Common myeloid progenitor, CD34-positive (primary cell): ENCODE results near the gene INPPL1.

Source experiments
- CTCF ChIA-PET: fragments of 350-600 bp; sonication (Branson Sonifier 250); formaldehyde crosslinking; loops from one replicate; lab custom pipeline; 2021; ENCODE audit warnings: antibody characterized with exemption; lab: Charles Lee
- POLR2A ChIA-PET: fragments of 350-600 bp; sonication (Branson Sonifier 250); formaldehyde crosslinking; loops from one replicate; lab custom pipeline; 2021; ENCODE audit warnings: antibody characterized with exemption; lab: Charles Lee
- DNase-seq, 3 donors: peaks; one replicate each; pipeline versions ENCODE4 v3.0.0 to v3.0.0-alpha.2; 2013
- H3K27ac ChIP-seq, 2 experiments: 1 replicate in 1 of 2; 2 replicates in 1 of 2; pipeline ENCODE4 v1.7.0; 2013; ENCODE audit warnings: inconsistent platforms in 2 of 2, low read length in 2 of 2, mild to moderate bottlenecking in 2 of 2, low read depth in 1 of 2, moderate library complexity in 1 of 2; ENCODE audit not compliant: severe bottlenecking in 2 of 2, insufficient read depth in 1 of 2, poor library complexity in 1 of 2
- H3K27me3 ChIP-seq, 5 experiments: replicated peaks in 2 of 5; 1 replicate in 3 of 5; 2 replicates in 2 of 5; pipeline versions ENCODE4 v1.6.1 to v1.7.0; 2013; ENCODE audit warnings: low read length in 4 of 5, mild to moderate bottlenecking in 2 of 5, moderate library complexity in 2 of 5, inconsistent platforms in 1 of 5; ENCODE audit not compliant: insufficient read depth in 5 of 5, control insufficient read depth in 4 of 5
- H3K36me3 ChIP-seq, 4 experiments: 1 replicate in 2 of 4; 2 replicates in 2 of 4; pipeline versions ENCODE4 v1.6.1 to v1.7.0; 2013; ENCODE audit warnings: low read length in 3 of 4, control low read depth in 1 of 4, mild to moderate bottlenecking in 1 of 4; ENCODE audit not compliant: control insufficient read depth in 4 of 4, insufficient read depth in 4 of 4
- H3K4me1 ChIP-seq, 4 experiments: 1 replicate in 3 of 4; 2 replicates in 1 of 4; pipeline versions ENCODE4 v1.6.1 to v1.7.1; 2013; ENCODE audit warnings: low read length in 3 of 4, mild to moderate bottlenecking in 3 of 4, control low read depth in 1 of 4, inconsistent platforms in 1 of 4, moderate library complexity in 1 of 4; ENCODE audit not compliant: control insufficient read depth in 4 of 4, insufficient read depth in 4 of 4; ENCODE audit errors: control extremely low read depth in 1 of 4
- H3K4me3 ChIP-seq, 7 experiments: 1 replicate in 4 of 7; 2 replicates in 3 of 7; pipeline versions ENCODE4 v1.5.1 to v1.7.0; 2013; ENCODE audit warnings: mild to moderate bottlenecking in 7 of 7, low read length in 6 of 7, moderate library complexity in 6 of 7, inconsistent platforms in 2 of 7, low read depth in 2 of 7, control low read depth in 1 of 7; ENCODE audit not compliant: insufficient read depth in 4 of 7, control insufficient read depth in 1 of 7; ENCODE audit errors: extremely low read depth in 1 of 7
- H3K9me3 ChIP-seq, 5 experiments: 1 replicate in 4 of 5; 2 replicates in 1 of 5; pipeline versions ENCODE4 v1.6.1 to v1.7.1; 2013; ENCODE audit warnings: low read length in 4 of 5, mild to moderate bottlenecking in 2 of 5, inconsistent platforms in 1 of 5, low read depth in 1 of 5, moderate library complexity in 1 of 5; ENCODE audit not compliant: control insufficient read depth in 4 of 5, insufficient read depth in 2 of 5; ENCODE audit errors: control extremely low read depth in 1 of 5
- WGBS: methylation state at CpG from one replicate; pipeline ENCODE4 v1.1.5; 2013; ENCODE audit not compliant: insufficient coverage; 5-methylcytosine and 5-hydroxymethylcytosine counted together

The INPPL1 gene

GRCh38 chr11:72217841-72218240, 6.7 kb upstream of the INPPL1 start:
- CTCF ChIA-PET, result interaction anchor here (1.1 to 2.2 kb wide), 3 partner anchors 11 to 34 kb away, joined by 3 to 9 read pairs (median 5); no protein-coding TSS in a partner anchor
- no peak overlapping the region for H3K27ac ChIP-seq
- no peaks in the 10 kb centered on the region for H3K27me3 ChIP-seq
- no peaks in the 10 kb centered on the region for H3K36me3 ChIP-seq
- H3K4me3 ChIP-seq, result peak overlapping the region in 1 of 7 experiments; percentile 53
- peak in 2 of 3 donors; percentile 59 to 64 for DNase-seq
- H3K4me1 ChIP-seq, result peaks cover 16 to 42% (median 36%) of the 10 kb centered on the region in 4 experiments
- WGBS, result 0% methylated on average over 2 of the region's 2 CpGs
- H3K9me3 ChIP-seq, result no peaks in the 10 kb centered on the region
- POLR2A ChIA-PET, result interaction anchor here (0.6 kb wide), 1 partner anchor 16 kb away, joined by 3 read pairs; no protein-coding TSS in a partner anchor

GRCh38 chr11:72218251-72218745, 6.3 kb upstream of the INPPL1 start:
- CTCF ChIA-PET, result interaction anchor here (1.1 to 1.5 kb wide), 2 partner anchors 10 to 17 kb away, joined by 3 to 5 read pairs; no protein-coding TSS in a partner anchor

GRCh38 chr11:72220696-72221363, 3.7 kb upstream of the INPPL1 start:
- H3K4me3 ChIP-seq, result no peak overlapping the region
- no peaks in the 10 kb centered on the region for H3K36me3 ChIP-seq
- ChIA-PET POLR2A (no interaction called here), CTCF (interaction anchor here (0.9 to 2.6 kb wide), 3 partner anchors 13 to 122 kb away, joined by 3 to 11 read pairs (median 4); no protein-coding TSS in a partner anchor)
- DNase-seq, result no peak
- 89% methylated on average over 5 of the region's 10 CpGs for WGBS
- H3K27ac ChIP-seq, result no peak overlapping the region
- H3K4me1 ChIP-seq, result peaks cover 16 to 56% (median 47%) of the 10 kb centered on the region in 4 experiments
- no peaks in the 10 kb centered on the region for H3K27me3 ChIP-seq
- H3K9me3 ChIP-seq, result no peaks in the 10 kb centered on the region

More at GRCh38 chr11:72218251-72218745, 6.3 kb upstream of the INPPL1 start:
- POLR2A ChIA-PET, result interaction anchor here (0.6 kb wide), 1 partner anchor 16 kb away, joined by 3 read pairs; no protein-coding TSS in a partner anchor
- Histone ChIP-seq H3K9me3 (no peaks in the 10 kb centered on the region), H3K27me3 (no peaks in the 10 kb centered on the region), H3K4me1 (peaks cover 16 to 43% (median 38%) of the 10 kb centered on the region in 4 experiments), H3K27ac (no peak overlapping the region), H3K36me3 (no peaks in the 10 kb centered on the region), H3K4me3 (peak overlapping the region in 1 of 7 experiments; percentile 53)
- WGBS, result 90% methylated on average over 1 of the region's 5 CpGs
- no peak for DNase-seq

- peak in 2 of 3 donors; percentile 33 to 43 for DNase-seq
- ChIA-PET POLR2A (no interaction called here), CTCF (interaction anchor here (0.8 to 2.6 kb wide), 7 partner anchors 13 to 193 kb away, joined by 3 to 11 read pairs (median 3); no protein-coding TSS in a partner anchor)
- peaks cover 0 to 3% (median under 1%) of the 10 kb centered on the region in 4 experiments for H3K36me3 ChIP-seq
- no peak overlapping the region for H3K4me3 ChIP-seq
- H3K4me1 ChIP-seq, result peaks cover 16 to 61% (median 49%) of the 10 kb centered on the region in 4 experiments
- WGBS, result 41% methylated on average over 6 of the region's 7 CpGs
- H3K27me3 ChIP-seq, result no peaks in the 10 kb centered on the region
- no peaks in the 10 kb centered on the region for H3K9me3 ChIP-seq
- no peak overlapping the region for H3K27ac ChIP-seq
Measured at GRCh38 chr11:72221386-72222075, 3.0 kb upstream of the INPPL1 start.

GRCh38 chr11:72222106-72222891, 2.3 kb upstream of the INPPL1 start:
- Histone ChIP-seq H3K27ac (peak overlapping the region in 1 of 2 experiments; percentile 79), H3K4me1 (peaks cover 16 to 61% (median 47%) of the 10 kb centered on the region in 4 experiments), H3K36me3 (peaks cover 0 to 10% (median 4%) of the 10 kb centered on the region in 4 experiments), H3K4me3 (peak overlapping the region in 6 of 7 experiments; percentile 69 to 95 (median 86)), H3K27me3 (no peaks in the 10 kb centered on the region), H3K9me3 (no peaks in the 10 kb centered on the region)
- ChIA-PET POLR2A (interaction anchor here (1.5 to 1.8 kb wide), 2 partner anchors 110 to 122 kb away, joined by 4 to 5 read pairs; partner anchors contain the start of gene ANAPC15), CTCF (interaction anchor here (0.8 to 2.6 kb wide), 7 partner anchors 14 to 192 kb away, joined by 3 to 11 read pairs (median 3); no protein-coding TSS in a partner anchor)
- WGBS, result 87% methylated on average over 5 of the region's 6 CpGs
- no peak for DNase-seq
